Thoracic aorta (tissue), 2 donors: Measurements from ENCODE around the gene UBE2QL1. TPM values are rescaled to one million over a fixed set of nuclear protein-coding genes. Genes with fewer than 3 reads are reported as not detected.

Source experiments
- ATAC-seq: fragments of 150-250 bp; one replicate; pipeline ENCODE4 v1.8.0; 2017; ENCODE audit warnings: low read depth; ENCODE audit not compliant: insufficient number of reproducible peaks, low FRiP score
- DNase-seq: peaks from one replicate; pipeline ENCODE4 v3.0.0-alpha.2; 2020; ENCODE audit warnings: low spot score
- H3K27ac ChIP-seq, 2 donors: fragments of 200-600 bp; sonication (generic); 1 replicate in 1 of 2; 2 replicates in 1 of 2; pipeline ENCODE4 v1.5.1; 2016; ENCODE audit warnings: mild to moderate bottlenecking in 2 of 2, moderate library complexity in 2 of 2
- H3K27me3 ChIP-seq: fragments of 200-600 bp; sonication (generic); replicated peaks from 2 replicates; pipeline ENCODE4 v1.6.0; 2016; ENCODE audit warnings: mild to moderate bottlenecking; ENCODE audit not compliant: insufficient read depth
- H3K36me3 ChIP-seq: fragments of 200-600 bp; sonication (generic); one replicate; pipeline ENCODE4 v1.5.1; 2016
- H3K4me1 ChIP-seq, 2 donors: fragments of 200-600 bp; sonication (generic); 1 replicate in 1 of 2; 2 replicates in 1 of 2; pipeline versions ENCODE4 v1.5.1 to v1.6.0; 2016; ENCODE audit warnings: low read depth in 2 of 2, mild to moderate bottlenecking in 1 of 2; ENCODE audit not compliant: control insufficient read depth in 1 of 2
- H3K4me3 ChIP-seq: fragments of 200-600 bp; sonication (generic); 2 replicates; pipeline ENCODE4 v1.5.1; 2016; ENCODE audit warnings: mild to moderate bottlenecking
- H3K9me3 ChIP-seq: fragments of 200-600 bp; sonication (generic); 2 replicates; pipeline ENCODE4 v1.5.1; 2016
- CTCF ChIP-seq: fragments of 200-600 bp; sonication (generic); IDR thresholded peaks from one replicate; pipeline ENCODE4 v1.5.1; 2019; ENCODE audit warnings: antibody characterized with exemption
- total RNA-seq, 2 donors: library from RNA; depleted of rRNA; stranded (reverse); fragments of >200 nt; gene quantifications; one replicate each; pipeline versions ENCODE4 v1.1.0 to v1.2.3, GENCODE V29; 2016

The UBE2QL1 gene, protein sequence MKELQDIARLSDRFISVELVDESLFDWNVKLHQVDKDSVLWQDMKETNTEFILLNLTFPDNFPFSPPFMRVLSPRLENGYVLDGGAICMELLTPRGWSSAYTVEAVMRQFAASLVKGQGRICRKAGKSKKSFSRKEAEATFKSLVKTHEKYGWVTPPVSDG
- total RNA-seq = 1 to 10 TPM; 3.2 to 3.5 TPM

GRCh38 chr5:6448622-6449464 is at the start of gene UBE2QL1:
TSS of gene UBE2QL1 (plus strand) at chr5:6448859. CDS start at chr5:6448894, 35 bp downstream.
- no peaks in the 10 kb centered on the region for H3K27me3 ChIP-seq
- peak within 1 kb of the TSS in 1 of 2 donors; percentile 22 for H3K27ac ChIP-seq
- TF ChIP-seq CTCF = no peak
- H3K4me3 ChIP-seq = peak within 1 kb of the TSS; percentile 80
- no peaks in the 10 kb centered on the region for H3K36me3 ChIP-seq
- DNase-seq = no peak
- H3K9me3 ChIP-seq = no peaks in the 10 kb centered on the region
- peaks cover 0 to 30% of the 10 kb centered on the region in 2 donors for H3K4me1 ChIP-seq
- no peak for ATAC-seq

DNA sequence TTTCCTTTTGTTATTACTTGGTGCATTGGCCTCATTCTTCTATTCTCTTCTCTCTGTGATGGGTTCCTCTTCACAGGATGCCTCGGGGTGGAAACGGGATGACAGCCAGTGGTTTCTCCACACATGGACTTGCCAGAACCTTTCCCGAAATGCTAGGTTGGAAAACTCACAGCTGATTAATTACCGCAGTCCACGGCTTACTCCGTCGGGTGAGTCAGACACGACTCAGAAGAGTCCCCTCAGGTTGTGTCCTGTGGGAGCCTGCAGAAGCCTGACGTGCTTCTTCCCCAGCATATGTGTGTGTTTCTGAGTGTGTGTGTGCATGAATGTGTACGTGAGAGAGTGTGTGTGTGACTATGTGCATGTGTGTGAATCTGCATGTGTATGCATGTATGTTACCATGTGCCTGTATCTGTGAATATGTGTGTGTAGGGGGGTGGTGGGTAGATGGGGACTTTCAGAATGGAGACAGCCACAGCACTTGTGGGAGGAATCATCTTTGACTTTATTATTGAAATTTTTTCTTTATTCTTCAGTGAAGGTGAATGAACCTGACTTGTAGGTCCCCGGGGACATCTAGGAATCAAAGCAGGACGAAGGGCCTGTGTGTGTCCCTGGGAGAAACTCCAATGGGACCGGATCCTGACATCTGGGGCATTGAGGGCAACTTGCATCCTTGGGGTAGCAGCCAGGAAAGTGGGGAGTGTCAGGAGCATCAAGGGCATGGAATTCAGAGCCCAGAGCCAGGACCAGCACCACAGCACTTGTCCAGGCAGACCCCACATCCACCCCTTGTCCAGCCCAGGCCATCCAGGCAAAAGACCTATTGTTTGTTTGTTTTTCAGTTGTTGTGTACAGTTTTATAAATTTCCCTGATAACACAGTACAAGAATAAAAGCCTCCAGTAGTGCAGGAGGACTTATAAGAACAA is 48.4 kb upstream of the UBE2QL1 start:
- no peak overlapping the region for H3K4me3 ChIP-seq
- ATAC-seq (no peak), DNase-seq (no peak)
- H3K27ac ChIP-seq = no peak overlapping the region
- H3K4me1 ChIP-seq = no peaks in the 10 kb centered on the region
- TF ChIP-seq CTCF = no peak
- no peaks in the 10 kb centered on the region for H3K9me3 ChIP-seq
- no peaks in the 10 kb centered on the region for H3K27me3 ChIP-seq
- H3K36me3 ChIP-seq = no peaks in the 10 kb centered on the region

- TF ChIP-seq CTCF = no peak
- ATAC-seq = no peak
- Histone ChIP-seq H3K36me3 (no peaks in the 10 kb centered on the region), H3K9me3 (no peaks in the 10 kb centered on the region), H3K27ac (no peak overlapping the region), H3K4me3 (no peak overlapping the region), H3K4me1 (no peaks in the 10 kb centered on the region), H3K27me3 (no peaks in the 10 kb centered on the region)
- no peak for DNase-seq
Measured at GRCh38 chr5:6401410-6401809, 47.2 kb upstream of the UBE2QL1 start.

DNA sequence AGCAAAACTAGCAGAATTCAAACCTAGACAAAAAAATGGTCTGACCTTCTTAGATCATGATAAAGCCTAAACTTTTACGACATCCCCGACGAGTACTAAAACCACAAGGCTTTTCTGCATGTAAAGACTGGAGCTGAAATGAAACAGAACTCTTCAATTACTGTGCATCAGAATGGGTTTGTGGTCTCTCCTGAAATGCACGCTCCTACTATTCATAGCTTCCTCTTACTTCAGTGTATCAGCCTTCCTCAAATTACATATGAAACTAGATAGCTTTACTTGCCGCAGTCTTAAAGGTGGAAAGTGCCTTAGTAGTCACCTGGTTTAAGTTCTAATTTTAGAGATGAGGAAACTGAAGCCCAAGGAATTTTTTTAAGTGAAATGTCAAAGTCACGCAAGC is 45.7 kb upstream of the UBE2QL1 start:
- ATAC-seq = no peak
- H3K4me3 ChIP-seq = no peak overlapping the region
- no peaks in the 10 kb centered on the region for H3K9me3 ChIP-seq
- H3K36me3 ChIP-seq = no peaks in the 10 kb centered on the region
- DNase-seq = no peak
- no peak for TF ChIP-seq CTCF
- no peaks in the 10 kb centered on the region for H3K27me3 ChIP-seq
- H3K27ac ChIP-seq = no peak overlapping the region
- H3K4me1 ChIP-seq = no peaks in the 10 kb centered on the region

GRCh38 chr5:6403416-6403815 is 45.2 kb upstream of the UBE2QL1 start:
- Histone ChIP-seq H3K4me1 (no peaks in the 10 kb centered on the region), H3K27me3 (no peaks in the 10 kb centered on the region), H3K9me3 (no peaks in the 10 kb centered on the region), H3K4me3 (no peak overlapping the region), H3K36me3 (no peaks in the 10 kb centered on the region), H3K27ac (no peak overlapping the region)
- DNase-seq (no peak), ATAC-seq (no peak)
- no peak for TF ChIP-seq CTCF
